ENCODE data around the gene IGFALS. TPM values are rescaled to one million over a fixed set of nuclear protein-coding genes. Genes with fewer than 3 reads are reported as not detected.
"Not testable (repeated sequence)": the region's sequence is repeated elsewhere in the genome, so short reads cannot be mapped to it uniquely, and the experiment has no call there.

The IGFALS gene
- total RNA-seq, 1 donor from 2014 or later: 0.17 TPM

- H3K27ac Mint-ChIP-seq: no peak overlapping the region
- no peak overlapping the region for H3K4me3 Mint-ChIP-seq
- no peak for DNase-seq (ENCODE audit: extremely low spot score, unreplicated experiment)
- TF ChIP-seq CTCF (conservative IDR thresholded peaks at IDR 0.05): no peak
- H3K36me3 Mint-ChIP-seq: peaks cover 7% of the 10 kb centered on the region
- no peaks in the 10 kb centered on the region for H3K27me3 Mint-ChIP-seq
- H3K4me1 Mint-ChIP-seq (ENCODE audit: unreplicated experiment): no peaks in the 10 kb centered on the region
- H3K9me3 Mint-ChIP-seq: no peaks in the 10 kb centered on the region
These were observed 15.8 kb upstream of the IGFALS start for GRCh38 chr16:1809281-1809801.

DNA sequence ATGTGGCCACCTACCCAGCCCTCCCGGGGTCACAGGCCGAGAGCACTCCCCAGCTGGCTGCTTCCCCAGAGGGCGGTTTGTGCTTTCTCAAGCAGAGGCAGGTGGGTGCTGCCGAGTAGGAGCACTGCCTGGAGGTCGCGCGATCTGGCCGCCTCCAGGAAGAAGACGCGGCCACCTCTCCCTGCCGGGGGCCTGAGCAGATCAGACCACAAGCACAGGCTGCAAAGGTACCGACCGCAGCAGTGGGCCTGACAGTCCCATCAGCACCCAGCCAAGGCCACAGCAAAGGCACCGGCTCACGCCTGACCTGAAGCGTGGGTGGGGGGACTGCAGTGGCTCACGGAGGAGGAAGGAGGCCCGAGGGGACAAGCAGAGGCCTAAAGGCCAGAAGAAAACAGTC, 15.2 kb upstream of the IGFALS start:
- Mint-ChIP-seq H3K4me1 (ENCODE audit: unreplicated experiment) (no peaks in the 10 kb centered on the region), H3K27ac (no peak overlapping the region), H3K4me3 (no peak overlapping the region), H3K36me3 (peaks cover 7% of the 10 kb centered on the region), H3K27me3 (no peaks in the 10 kb centered on the region), H3K9me3 (no peaks in the 10 kb centered on the region)
- DNase-seq (ENCODE audit: extremely low spot score, unreplicated experiment): no peak
- TF ChIP-seq CTCF (conservative IDR thresholded peaks at IDR 0.05): no peak

- Mint-ChIP-seq H3K27me3 (no peaks in the 10 kb centered on the region), H3K36me3 (peaks cover 7% of the 10 kb centered on the region), H3K9me3 (no peaks in the 10 kb centered on the region), H3K4me1 (ENCODE audit: unreplicated experiment) (no peaks in the 10 kb centered on the region), H3K27ac (no peak overlapping the region), H3K4me3 (no peak overlapping the region)
- no peak for DNase-seq (ENCODE audit: extremely low spot score, unreplicated experiment)
- TF ChIP-seq CTCF (conservative IDR thresholded peaks at IDR 0.05): no peak
These were observed 14.1 kb upstream of the IGFALS start for GRCh38 chr16:1807626-1808025.

DNA sequence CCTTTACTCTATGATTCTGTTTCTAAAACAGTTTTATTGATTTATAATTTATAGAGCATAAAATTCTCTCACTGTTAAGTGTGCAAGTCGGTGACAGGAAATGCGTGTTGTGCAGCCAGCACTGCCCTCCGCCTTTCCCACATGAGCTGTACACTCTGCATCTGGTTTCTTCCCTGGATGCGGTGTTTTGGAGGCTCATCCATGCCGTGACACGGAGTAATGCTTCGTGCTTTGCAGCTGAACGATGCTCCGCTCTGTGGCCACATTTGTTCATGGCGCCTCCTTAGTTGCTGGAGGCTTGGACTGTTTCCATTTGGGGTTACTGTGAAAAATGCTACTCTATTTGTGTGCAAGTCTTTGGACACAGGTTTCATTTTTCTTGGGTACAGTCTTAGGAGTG, 7.2 kb upstream of the IGFALS start:
- no peak overlapping the region for H3K27ac Mint-ChIP-seq
- no peaks in the 10 kb centered on the region for H3K27me3 Mint-ChIP-seq
- TF ChIP-seq CTCF (conservative IDR thresholded peaks at IDR 0.05): no peak
- peaks cover 11% of the 10 kb centered on the region for H3K36me3 Mint-ChIP-seq
- no peaks in the 10 kb centered on the region for H3K4me1 Mint-ChIP-seq (ENCODE audit: unreplicated experiment)
- no peak overlapping the region for H3K4me3 Mint-ChIP-seq
- H3K9me3 Mint-ChIP-seq: peaks cover 7% of the 10 kb centered on the region
- no peak for DNase-seq (ENCODE audit: extremely low spot score, unreplicated experiment)

DNA sequence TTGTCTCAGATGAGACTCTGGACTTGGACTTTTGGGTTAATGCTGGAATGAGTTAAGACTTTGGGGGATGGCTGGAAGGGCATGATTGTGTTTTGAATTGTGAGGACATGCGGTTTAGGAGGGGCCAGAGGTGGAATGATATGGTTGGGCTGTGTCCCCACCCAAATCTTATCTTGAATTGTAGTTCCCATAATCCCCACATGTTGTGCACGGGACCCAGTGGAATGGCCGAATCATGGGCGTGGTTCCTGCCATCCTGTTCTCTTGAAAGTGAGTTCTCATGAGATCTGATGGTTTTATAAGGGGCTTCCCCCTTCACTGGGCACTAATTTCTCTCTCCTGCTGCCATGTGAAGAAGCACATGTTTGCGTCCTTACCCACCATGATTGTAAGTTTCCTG, 5.8 kb upstream of the IGFALS start:
- H3K4me1 Mint-ChIP-seq (ENCODE audit: unreplicated experiment); H3K27me3 Mint-ChIP-seq; H3K27ac Mint-ChIP-seq; DNase-seq (ENCODE audit: extremely low spot score, unreplicated experiment); H3K9me3 Mint-ChIP-seq; H3K4me3 Mint-ChIP-seq: not testable (repeated sequence)
- peaks cover 11% of the 10 kb centered on the region for H3K36me3 Mint-ChIP-seq

- Mint-ChIP-seq H3K4me1 (ENCODE audit: unreplicated experiment) (no peaks in the 10 kb centered on the region), H3K36me3 (peaks cover 11% of the 10 kb centered on the region), H3K27ac (no peak overlapping the region), H3K4me3 (no peak overlapping the region), H3K9me3 (peaks cover 7% of the 10 kb centered on the region), H3K27me3 (no peaks in the 10 kb centered on the region)
- DNase-seq (ENCODE audit: extremely low spot score, unreplicated experiment): no peak
- TF ChIP-seq CTCF (conservative IDR thresholded peaks at IDR 0.05): no peak
These were observed 1.6 kb upstream of the IGFALS start for GRCh38 chr16:1794908-1795666.
